GM12878 (cell line): Measurements from ENCODE around the gene NUP50. TPM values are rescaled to one million over a fixed set of nuclear protein-coding genes. Genes with fewer than 3 reads are reported as not detected.

ENCODE experiments used
- ATAC-seq: fragments of 200-7000 bp; cut with Tn5 transposase; 3 replicates; pipeline ENCODE4 v1.9.1; 2020; ENCODE audit warnings: mild to moderate bottlenecking, moderate library complexity
- BruUV-seq: library from RNA; stranded (reverse); fragments of 400-500 nt; replicated peaks from 2 replicates; lab custom pipeline; 2021; lab: Mats Ljungman, UMichigan
- CTCF ChIA-PET: fragments of 300-600 bp; sonication (Branson Sonifier 250); formaldehyde crosslinking; extraction: SDS; loops from one replicate; lab custom pipeline; 2021; ENCODE audit warnings: inconsistent platforms; lab: Yijun Ruan, JAX
- POLR2A ChIA-PET: fragments of 350-600 bp; formaldehyde crosslinking; extraction: SDS; loops from one replicate; lab custom pipeline; 2021; ENCODE audit warnings: inconsistent platforms; lab: Charles Lee
- RAD21 ChIA-PET: fragments of 300-600 bp; sonication (Branson Sonifier 250); formaldehyde crosslinking; loops from one replicate; lab custom pipeline; 2023; ENCODE audit warnings: antibody characterized with exemption; ENCODE audit not compliant: unreplicated experiment; lab: Charles Lee
- SMC1A ChIA-PET: fragments of 300-600 bp; sonication (Branson Sonifier 250); formaldehyde crosslinking; loops from one replicate; lab custom pipeline; 2023; ENCODE audit not compliant: unreplicated experiment, uncharacterized antibody; lab: Charles Lee
- DNase-seq: peaks from one replicate; pipeline ENCODE4 v3.0.0-alpha.2; 2011; ENCODE audit warnings: low read depth, low spot score
- FAIRE-seq: peaks from 3 replicates; lab custom pipeline; 2011; peaks lifted over from hg19 to GRCh38; lab: Jason Lieb, UNC
- H2AFZ ChIP-seq: 2 replicates; pipeline ENCODE4 v1.6.0; 2011; ENCODE audit warnings: low read depth, low read length, control low read depth; ENCODE audit not compliant: control insufficient read depth
- H3K27ac ChIP-seq: 2 replicates; pipeline ENCODE4 v1.5.1; 2011; ENCODE audit warnings: control low read depth; ENCODE audit not compliant: control insufficient read depth, insufficient read depth
- H3K27me3 ChIP-seq, 2 experiments: replicated peaks in 1 of 2; 2 replicates each; pipeline versions ENCODE4 v1.6.0 to v1.6.1; 2011; ENCODE audit warnings: low read length in 1 of 2; ENCODE audit not compliant: control insufficient read depth in 2 of 2, insufficient read depth in 2 of 2
- H3K36me3 ChIP-seq, 2 experiments: 2 replicates each; pipeline ENCODE4 v1.5.1; 2011; ENCODE audit warnings: low read length in 1 of 2; ENCODE audit not compliant: control insufficient read depth in 2 of 2, insufficient read depth in 2 of 2
- H3K4me1 ChIP-seq: 2 replicates; pipeline ENCODE4 v1.6.1; 2011; ENCODE audit warnings: mild to moderate bottlenecking, low read length, moderate library complexity, mixed read lengths; ENCODE audit not compliant: control insufficient read depth, insufficient read depth
- H3K4me2 ChIP-seq: 2 replicates; pipeline ENCODE4 v1.6.0; 2011; ENCODE audit warnings: control low read depth; ENCODE audit not compliant: control insufficient read depth, insufficient read depth
- H3K4me3 ChIP-seq: fragments of 200-600 bp; sonication (generic); 2 replicates; pipeline ENCODE4 v1.5.1; 2016
- H3K79me2 ChIP-seq: 2 replicates; pipeline ENCODE4 v1.6.0; 2011; ENCODE audit warnings: low read length; ENCODE audit not compliant: control insufficient read depth, insufficient read depth
- H3K9ac ChIP-seq: 2 replicates; pipeline ENCODE4 v1.8.0; 2011; ENCODE audit warnings: low read length, control low read depth, mixed read lengths; ENCODE audit not compliant: control insufficient read depth, insufficient read depth
- H3K9me3 ChIP-seq: replicated peaks from 3 replicates; pipeline ENCODE4 v1.5.1; 2011; ENCODE audit warnings: mild to moderate bottlenecking, low read length; ENCODE audit not compliant: control insufficient read depth, insufficient read depth
- H4K20me1 ChIP-seq: 2 replicates; pipeline ENCODE4 v1.6.0; 2011; ENCODE audit not compliant: control insufficient read depth, insufficient read depth
- BACH1 ChIP-seq: fragments of 450-650 bp; IDR thresholded peaks from 2 replicates; pipeline ENCODE4 v1.6.1; 2017; ENCODE audit warnings: mild to moderate bottlenecking, borderline replicate concordance
- BHLHE40 ChIP-seq, 2 experiments: fragments of 450-650 bp in 1 of 2; IDR thresholded peaks; 2 replicates each; pipeline ENCODE4 v1.6.1; 2011 to 2017; ENCODE audit warnings: low read depth in 2 of 2, borderline replicate concordance in 1 of 2, improper control_type of control experiment in 1 of 2, low read length in 1 of 2, mild to moderate bottlenecking in 1 of 2
- FOS ChIP-seq: IDR thresholded peaks from 3 replicates; pipeline ENCODE4 v1.6.1; 2011; ENCODE audit warnings: borderline replicate concordance; ENCODE audit not compliant: insufficient read length; ENCODE audit errors: extremely low read depth
- IRF4 ChIP-seq: IDR thresholded peaks from 2 replicates; pipeline ENCODE4 v1.6.1; 2011; ENCODE audit warnings: low read depth, low read length
- POLR2A ChIP-seq: IDR thresholded peaks from 2 replicates; pipeline ENCODE4 v1.6.1; 2011; ENCODE audit warnings: low read depth, mild to moderate bottlenecking, low read length
- SMARCA5 ChIP-seq: fragments of 450-650 bp; IDR thresholded peaks from 2 replicates; pipeline ENCODE4 v1.6.1; 2017; ENCODE audit warnings: mild to moderate bottlenecking
- SPI1 ChIP-seq: IDR thresholded peaks from 2 replicates; pipeline ENCODE4 v1.6.1; 2011; ENCODE audit warnings: low read depth, mild to moderate bottlenecking, low read length, moderate library complexity, borderline replicate concordance; ENCODE audit not compliant: insufficient read depth
- WRNIP1 ChIP-seq: IDR thresholded peaks from 2 replicates; pipeline ENCODE4 v1.6.1; 2011; ENCODE audit warnings: low read depth, low read length, improper control_type of control experiment, borderline replicate concordance
- ZNF217 ChIP-seq: fragments of 450-650 bp; IDR thresholded peaks from 2 replicates; pipeline ENCODE4 v1.6.1; 2017; ENCODE audit warnings: antibody characterized with exemption, mild to moderate bottlenecking
- ZNF274 ChIP-seq: IDR thresholded peaks from one replicate; pipeline ENCODE4 v1.8.0; 2011; ENCODE audit not compliant: insufficient read length, insufficient read depth
- WGBS: methylation state at CpG from one replicate; pipeline ENCODE4 v1.1.6; 2016; ENCODE audit warnings: low lambda C conversion rate; ENCODE audit not compliant: insufficient replicate concordance, insufficient coverage; ENCODE audit errors: missing lambda C conversion rate; 5-methylcytosine and 5-hydroxymethylcytosine counted together
- in situ Hi-C: fragments of 300-500 bp; cut with MboI; formaldehyde crosslinking; loops from 9 replicates; pipeline ENCODE4 v1.14.3; 2018; ENCODE audit warnings: mixed read lengths
- intact Hi-C: fragments of 100-400 bp; cut with micrococcal nuclease; formaldehyde crosslinking; loops from one replicate; pipeline ENCODE4 v1.14.2; 2022; ENCODE audit not compliant: unreplicated experiment
- polyA plus RNA-seq, 11 experiments: library from polyadenylated mRNA; depleted of rRNA in 4 of 11; unstranded in 6 of 11; stranded (reverse) in 5 of 11; fragments of >200 nt; fragmentation: Nextera tagmentation in 4 of 11; fragmentation: Illumina TruSeq in 1 of 11; extraction: Ambion mirVana in 4 of 11; extraction: Trizol in 1 of 11; gene quantifications; 1 replicate in 1 of 11; 2 replicates in 10 of 11; pipeline versions ENCODE4 v1.2.1 to v1.2.3, GENCODE V29; 2011 to 2016; ENCODE audit warnings: inconsistent platforms in 2 of 11, missing spikeins in 2 of 11, low read depth in 1 of 11
- total RNA-seq, 4 experiments: library from RNA; depleted of rRNA in 3 of 4; stranded (reverse); fragments of >200 nt in 3 of 4; fragmentation: Illumina TruSeq in 1 of 4; extraction: Trizol in 1 of 4; gene quantifications; 2 replicates each; pipeline versions ENCODE4 v1.2.1 to v1.2.3, GENCODE V29; 2013 to 2021
- TF ChIP-seq, protein P1 (sequence below): fragments of 450-650 bp; IDR thresholded peaks from 2 replicates; pipeline ENCODE4 v1.6.1; 2017; ENCODE audit warnings: mild to moderate bottlenecking, moderate library complexity
- TF ChIP-seq, protein P2 (sequence below): fragments of 450-650 bp; IDR thresholded peaks from 2 replicates; pipeline ENCODE4 v1.6.1; 2017; ENCODE audit warnings: mild to moderate bottlenecking
- TF ChIP-seq, protein P3 (sequence below): IDR thresholded peaks from 2 replicates; pipeline ENCODE4 v1.6.1; 2011; ENCODE audit warnings: borderline replicate concordance, low read depth, mild to moderate bottlenecking, moderate library complexity, low read length; ENCODE audit not compliant: insufficient read depth, poor library complexity, severe bottlenecking
- TF ChIP-seq, protein P4 (sequence below): fragments of 150-350 bp; IDR thresholded peaks from 2 replicates; pipeline ENCODE4 v1.6.1; 2014; ENCODE audit warnings: mild to moderate bottlenecking, low read depth, low read length
- TF ChIP-seq, protein P5 (sequence below): IDR thresholded peaks from 2 replicates; pipeline ENCODE4 v1.6.1; 2012; ENCODE audit warnings: low read depth, low read length, improper control_type of control experiment

The NUP50 gene
- total and polyA plus RNA-seq, 10 of the 15 experiments (the other 5 are each of a cell fraction or from before 2014, with no cell fraction given), result 36.8 to 125 (median 78.8) TPM

DNA sequence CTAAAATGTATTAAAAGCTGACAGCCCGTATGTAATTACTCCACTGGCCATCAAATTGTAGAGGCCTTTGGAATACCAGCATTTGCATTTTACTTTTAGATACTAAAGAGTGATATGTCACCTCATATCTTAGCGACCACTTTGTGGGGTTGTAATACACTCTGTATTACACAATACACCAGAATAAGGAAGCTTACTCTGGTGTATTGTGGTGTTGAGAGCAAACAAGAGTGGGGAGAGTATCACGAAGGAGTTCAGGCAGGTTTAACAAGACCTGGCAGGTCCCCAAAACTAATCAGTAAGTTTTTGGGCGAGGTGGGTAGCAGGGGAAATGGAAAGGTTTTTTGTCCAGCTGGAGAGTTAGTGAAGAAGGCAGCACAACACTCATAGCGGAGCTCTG is 3.2 kb downstream of the NUP50 start:
- Histone ChIP-seq H2AFZ (no peak overlapping the region), H3K79me2 (peaks cover 66% of the 10 kb centered on the region), H4K20me1 (no peaks in the 10 kb centered on the region), H3K27me3 (no peaks in the 10 kb centered on the region), H3K27ac (no peak overlapping the region), H3K4me1 (peaks cover 3% of the 10 kb centered on the region), H3K36me3 (peaks cover 6 to 27% of the 10 kb centered on the region in 2 experiments), H3K9ac (no peak overlapping the region), H3K4me2 (peak overlapping the region; percentile 49), H3K4me3 (peak overlapping the region; percentile 44; the same call in 1 of the 2 replicates), H3K9me3 (no peaks in the 10 kb centered on the region)
- FAIRE-seq (no peak), DNase-seq (no peak), ATAC-seq (no peak)
- ChIA-PET CTCF (interaction anchor here (0.6 to 3.2 kb wide), 4 partner anchors 10 to 225 kb away, joined by 3 to 9 read pairs (median 3); no protein-coding TSS in a partner anchor), POLR2A (interaction anchor here (2.4 kb wide), 1 partner anchor 68 kb away, joined by 16 read pairs; no protein-coding TSS in a partner anchor), SMC1A (interaction anchor here (3.5 kb wide), 1 partner anchor 96 kb away, joined by 24 read pairs; no protein-coding TSS in a partner anchor), RAD21 (interaction anchor here (1.3 kb wide), 1 partner anchor 95 kb away, joined by 3 read pairs; no protein-coding TSS in a partner anchor)
- in situ Hi-C loops (no loop called here), intact Hi-C loops (loop anchor here (5.0 kb wide), 2 partner anchors 70 to 95 kb away; no protein-coding TSS in a partner anchor)
- WGBS, result 75% methylated on average over 5 of the region's 5 CpGs
- BruUV-seq, result no TSS peak
- TF ChIP-seq SPI1 (no peak), ZNF217 (no peak), POLR2A (no peak), WRNIP1 (no peak), ZNF274 (no peak), BHLHE40 (IDR thresholded peaks at IDR 0.05; ENCODE audit: borderline replicate concordance in 1 of 2, low read depth in 2 of 2, low read length in 1 of 2) (no peak), IRF4 (no peak), SMARCA5 (no peak), BACH1 (no peak), FOS (no peak)
- TF ChIP-seq, protein P1, sequence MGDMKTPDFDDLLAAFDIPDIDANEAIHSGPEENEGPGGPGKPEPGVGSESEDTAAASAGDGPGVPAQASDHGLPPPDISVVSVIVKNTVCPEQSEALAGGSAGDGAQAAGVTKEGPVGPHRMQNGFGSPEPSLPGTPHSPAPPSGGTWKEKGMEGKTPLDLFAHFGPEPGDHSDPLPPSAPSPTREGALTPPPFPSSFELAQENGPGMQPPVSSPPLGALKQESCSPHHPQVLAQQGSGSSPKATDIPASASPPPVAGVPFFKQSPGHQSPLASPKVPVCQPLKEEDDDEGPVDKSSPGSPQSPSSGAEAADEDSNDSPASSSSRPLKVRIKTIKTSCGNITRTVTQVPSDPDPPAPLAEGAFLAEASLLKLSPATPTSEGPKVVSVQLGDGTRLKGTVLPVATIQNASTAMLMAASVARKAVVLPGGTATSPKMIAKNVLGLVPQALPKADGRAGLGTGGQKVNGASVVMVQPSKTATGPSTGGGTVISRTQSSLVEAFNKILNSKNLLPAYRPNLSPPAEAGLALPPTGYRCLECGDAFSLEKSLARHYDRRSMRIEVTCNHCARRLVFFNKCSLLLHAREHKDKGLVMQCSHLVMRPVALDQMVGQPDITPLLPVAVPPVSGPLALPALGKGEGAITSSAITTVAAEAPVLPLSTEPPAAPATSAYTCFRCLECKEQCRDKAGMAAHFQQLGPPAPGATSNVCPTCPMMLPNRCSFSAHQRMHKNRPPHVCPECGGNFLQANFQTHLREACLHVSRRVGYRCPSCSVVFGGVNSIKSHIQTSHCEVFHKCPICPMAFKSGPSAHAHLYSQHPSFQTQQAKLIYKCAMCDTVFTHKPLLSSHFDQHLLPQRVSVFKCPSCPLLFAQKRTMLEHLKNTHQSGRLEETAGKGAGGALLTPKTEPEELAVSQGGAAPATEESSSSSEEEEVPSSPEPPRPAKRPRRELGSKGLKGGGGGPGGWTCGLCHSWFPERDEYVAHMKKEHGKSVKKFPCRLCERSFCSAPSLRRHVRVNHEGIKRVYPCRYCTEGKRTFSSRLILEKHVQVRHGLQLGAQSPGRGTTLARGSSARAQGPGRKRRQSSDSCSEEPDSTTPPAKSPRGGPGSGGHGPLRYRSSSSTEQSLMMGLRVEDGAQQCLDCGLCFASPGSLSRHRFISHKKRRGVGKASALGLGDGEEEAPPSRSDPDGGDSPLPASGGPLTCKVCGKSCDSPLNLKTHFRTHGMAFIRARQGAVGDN, result no peak
- TF ChIP-seq, protein P2, sequence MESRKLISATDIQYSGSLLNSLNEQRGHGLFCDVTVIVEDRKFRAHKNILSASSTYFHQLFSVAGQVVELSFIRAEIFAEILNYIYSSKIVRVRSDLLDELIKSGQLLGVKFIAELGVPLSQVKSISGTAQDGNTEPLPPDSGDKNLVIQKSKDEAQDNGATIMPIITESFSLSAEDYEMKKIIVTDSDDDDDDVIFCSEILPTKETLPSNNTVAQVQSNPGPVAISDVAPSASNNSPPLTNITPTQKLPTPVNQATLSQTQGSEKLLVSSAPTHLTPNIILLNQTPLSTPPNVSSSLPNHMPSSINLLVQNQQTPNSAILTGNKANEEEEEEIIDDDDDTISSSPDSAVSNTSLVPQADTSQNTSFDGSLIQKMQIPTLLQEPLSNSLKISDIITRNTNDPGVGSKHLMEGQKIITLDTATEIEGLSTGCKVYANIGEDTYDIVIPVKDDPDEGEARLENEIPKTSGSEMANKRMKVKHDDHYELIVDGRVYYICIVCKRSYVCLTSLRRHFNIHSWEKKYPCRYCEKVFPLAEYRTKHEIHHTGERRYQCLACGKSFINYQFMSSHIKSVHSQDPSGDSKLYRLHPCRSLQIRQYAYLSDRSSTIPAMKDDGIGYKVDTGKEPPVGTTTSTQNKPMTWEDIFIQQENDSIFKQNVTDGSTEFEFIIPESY, result no peak
- TF ChIP-seq, protein P3, sequence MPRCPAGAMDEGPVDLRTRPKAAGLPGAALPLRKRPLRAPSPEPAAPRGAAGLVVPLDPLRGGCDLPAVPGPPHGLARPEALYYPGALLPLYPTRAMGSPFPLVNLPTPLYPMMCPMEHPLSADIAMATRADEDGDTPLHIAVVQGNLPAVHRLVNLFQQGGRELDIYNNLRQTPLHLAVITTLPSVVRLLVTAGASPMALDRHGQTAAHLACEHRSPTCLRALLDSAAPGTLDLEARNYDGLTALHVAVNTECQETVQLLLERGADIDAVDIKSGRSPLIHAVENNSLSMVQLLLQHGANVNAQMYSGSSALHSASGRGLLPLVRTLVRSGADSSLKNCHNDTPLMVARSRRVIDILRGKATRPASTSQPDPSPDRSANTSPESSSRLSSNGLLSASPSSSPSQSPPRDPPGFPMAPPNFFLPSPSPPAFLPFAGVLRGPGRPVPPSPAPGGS, result no peak
- TF ChIP-seq, protein P4, sequence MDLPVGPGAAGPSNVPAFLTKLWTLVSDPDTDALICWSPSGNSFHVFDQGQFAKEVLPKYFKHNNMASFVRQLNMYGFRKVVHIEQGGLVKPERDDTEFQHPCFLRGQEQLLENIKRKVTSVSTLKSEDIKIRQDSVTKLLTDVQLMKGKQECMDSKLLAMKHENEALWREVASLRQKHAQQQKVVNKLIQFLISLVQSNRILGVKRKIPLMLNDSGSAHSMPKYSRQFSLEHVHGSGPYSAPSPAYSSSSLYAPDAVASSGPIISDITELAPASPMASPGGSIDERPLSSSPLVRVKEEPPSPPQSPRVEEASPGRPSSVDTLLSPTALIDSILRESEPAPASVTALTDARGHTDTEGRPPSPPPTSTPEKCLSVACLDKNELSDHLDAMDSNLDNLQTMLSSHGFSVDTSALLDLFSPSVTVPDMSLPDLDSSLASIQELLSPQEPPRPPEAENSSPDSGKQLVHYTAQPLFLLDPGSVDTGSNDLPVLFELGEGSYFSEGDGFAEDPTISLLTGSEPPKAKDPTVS, result no peak
- TF ChIP-seq, protein P5, sequence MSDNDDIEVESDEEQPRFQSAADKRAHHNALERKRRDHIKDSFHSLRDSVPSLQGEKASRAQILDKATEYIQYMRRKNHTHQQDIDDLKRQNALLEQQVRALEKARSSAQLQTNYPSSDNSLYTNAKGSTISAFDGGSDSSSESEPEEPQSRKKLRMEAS, result no peak
